ENCODE measurements around the gene RAC3. TPM values are rescaled to one million over a fixed set of nuclear protein-coding genes. Genes with fewer than 3 reads are reported as not detected.

Gene RAC3
- total and polyA plus RNA-seq, 9 of the 15 experiments (the other 6 are each of a cell fraction or from before 2014, with no cell fraction given), result 0.23 to 292 (median 118) TPM

DNA sequence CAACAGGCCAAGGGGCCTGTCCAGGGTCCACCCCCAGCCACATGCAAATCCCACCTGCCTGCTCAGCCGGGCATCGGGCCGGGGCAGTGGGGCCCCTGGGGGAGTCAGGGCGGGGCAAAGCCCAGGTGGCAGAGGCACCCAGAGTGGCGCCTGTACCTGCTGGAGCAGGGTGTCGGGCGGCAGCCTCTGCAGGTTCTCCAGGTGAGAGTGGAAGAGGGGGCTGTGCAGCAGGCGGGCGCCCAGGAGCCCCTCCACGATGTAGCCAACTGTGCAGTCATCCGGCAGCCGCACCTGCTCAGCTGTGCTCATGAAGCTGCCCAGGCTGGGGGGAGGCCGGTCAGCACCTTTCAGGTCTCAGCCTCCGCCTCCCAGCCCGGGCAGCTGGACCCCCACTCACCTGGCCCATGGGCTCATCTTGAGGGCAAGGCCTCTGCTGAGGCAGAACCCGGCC is 18.1 kb downstream of the RAC3 start:
- FAIRE-seq (no peak), ATAC-seq (no peak), DNase-seq (ENCODE audit: extremely low read depth in 1 of 4, low spot score in 3 of 4) (peak in 1 of 4 experiments; percentile 8)
- Histone ChIP-seq H2AFZ (ENCODE audit: low read depth, low read length) (no peak overlapping the region), H4K20me1 (replicated peaks; ENCODE audit: control insufficient read depth, insufficient read depth, low read length) (0 out of 2 replicates have a peak, but pooled peaks cover 4% of the 10 kb centered on the region), H3K9me1 (ENCODE audit: control insufficient read depth, insufficient read depth, low read length) (peaks cover 2% of the 10 kb centered on the region), H3K9me3 (replicated peaks; ENCODE audit: control insufficient read depth, insufficient read depth, low read depth, low read length) (no peaks in the 10 kb centered on the region), H3K79me2 (ENCODE audit: control insufficient read depth, insufficient read depth, low read length) (peaks cover 28% of the 10 kb centered on the region), H3K36me3 (ENCODE audit: control insufficient read depth, insufficient read depth, low read length) (peaks cover 54% of the 10 kb centered on the region; the same call in 2 of the 3 replicates), H3K27ac (ENCODE audit: extremely low read depth, low read depth, low read length) (no peak overlapping the region), H3K4me3 (no peak overlapping the region), H3K4me1 (replicated peaks in 1 of 2; ENCODE audit: control insufficient read depth in 2 of 2, insufficient read depth in 2 of 2, low read length in 2 of 2) (peaks cover 6 to 76% of the 10 kb centered on the region in 2 experiments; a peak in 3 of 5 replicates), H3K9ac (ENCODE audit: insufficient read depth in 1 of 2, low read depth in 2 of 2, low read length in 2 of 2) (peak overlapping the region in 1 of 2 experiments; percentile 97; a peak in 2 of 4 replicates), H3K4me2 (ENCODE audit: insufficient read depth, low read length) (no peak overlapping the region), H3K27me3 (ENCODE audit: control insufficient read depth in 2 of 2, insufficient read depth in 2 of 2, low read length in 2 of 2) (no peaks in the 10 kb centered on the region)
- WGBS (ENCODE audit: insufficient coverage, low coverage, missing lambda C conversion rate), result 97% methylated on average over 13 of the region's 16 CpGs
- in situ Hi-C loops (cut with MboI), result no loop called here
- TF ChIP-seq, protein P1, sequence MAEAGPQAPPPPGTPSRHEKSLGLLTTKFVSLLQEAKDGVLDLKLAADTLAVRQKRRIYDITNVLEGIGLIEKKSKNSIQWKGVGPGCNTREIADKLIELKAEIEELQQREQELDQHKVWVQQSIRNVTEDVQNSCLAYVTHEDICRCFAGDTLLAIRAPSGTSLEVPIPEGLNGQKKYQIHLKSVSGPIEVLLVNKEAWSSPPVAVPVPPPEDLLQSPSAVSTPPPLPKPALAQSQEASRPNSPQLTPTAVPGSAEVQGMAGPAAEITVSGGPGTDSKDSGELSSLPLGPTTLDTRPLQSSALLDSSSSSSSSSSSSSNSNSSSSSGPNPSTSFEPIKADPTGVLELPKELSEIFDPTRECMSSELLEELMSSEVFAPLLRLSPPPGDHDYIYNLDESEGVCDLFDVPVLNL (CRISPR knock-in tag; IDR thresholded peaks at IDR 0.05; ENCODE audit: low read depth), result no peak
- no peak for TF ChIP-seq CXXC5 (CRISPR knock-in tag; IDR thresholded peaks at IDR 0.05)
- no peak for TF ChIP-seq HDGF (IDR thresholded peaks at IDR 0.05)
- TF ChIP-seq ZNF696 (CRISPR knock-in tag; conservative IDR thresholded peaks at IDR 0.05), result no peak
- TF ChIP-seq RAD21 (CRISPR knock-in tag; conservative IDR thresholded peaks at IDR 0.05 in 1 of 2, IDR thresholded peaks at IDR 0.05 in 1 of 2), result no peak
- no peak for TF ChIP-seq SMARCE1 (IDR thresholded peaks at IDR 0.05)
- TF ChIP-seq, protein P2, sequence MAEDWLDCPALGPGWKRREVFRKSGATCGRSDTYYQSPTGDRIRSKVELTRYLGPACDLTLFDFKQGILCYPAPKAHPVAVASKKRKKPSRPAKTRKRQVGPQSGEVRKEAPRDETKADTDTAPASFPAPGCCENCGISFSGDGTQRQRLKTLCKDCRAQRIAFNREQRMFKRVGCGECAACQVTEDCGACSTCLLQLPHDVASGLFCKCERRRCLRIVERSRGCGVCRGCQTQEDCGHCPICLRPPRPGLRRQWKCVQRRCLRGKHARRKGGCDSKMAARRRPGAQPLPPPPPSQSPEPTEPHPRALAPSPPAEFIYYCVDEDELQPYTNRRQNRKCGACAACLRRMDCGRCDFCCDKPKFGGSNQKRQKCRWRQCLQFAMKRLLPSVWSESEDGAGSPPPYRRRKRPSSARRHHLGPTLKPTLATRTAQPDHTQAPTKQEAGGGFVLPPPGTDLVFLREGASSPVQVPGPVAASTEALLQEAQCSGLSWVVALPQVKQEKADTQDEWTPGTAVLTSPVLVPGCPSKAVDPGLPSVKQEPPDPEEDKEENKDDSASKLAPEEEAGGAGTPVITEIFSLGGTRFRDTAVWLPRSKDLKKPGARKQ (CRISPR knock-in tag; IDR thresholded peaks at IDR 0.05), result no peak
- TF ChIP-seq, protein P3, sequence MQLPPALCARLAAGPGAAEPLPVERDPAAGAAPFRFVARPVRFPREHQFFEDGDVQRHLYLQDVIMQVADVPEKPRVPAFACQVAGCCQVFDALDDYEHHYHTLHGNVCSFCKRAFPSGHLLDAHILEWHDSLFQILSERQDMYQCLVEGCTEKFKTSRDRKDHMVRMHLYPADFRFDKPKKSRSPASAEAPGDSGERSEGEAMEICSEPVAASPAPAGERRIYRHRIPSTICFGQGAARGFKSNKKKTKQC (CRISPR knock-in tag; IDR thresholded peaks at IDR 0.05), result no peak
- BruUV-seq (replicated peaks), result no TSS peak
- intact Hi-C loops (cut with micrococcal nuclease), result no loop called here
- CTCF ChIA-PET (ENCODE audit: low intra/inter-chr PET ratio), result no interaction called here
- POLR2A ChIA-PET, result interaction anchor here (0.6 to 1.0 kb wide), 3 partner anchors 12 to 53 kb away, joined by 3 read pairs; partner anchors contain the start of gene DCXR

All from K562 (cell line).